Measurements from ENCODE around the gene CYP1A1.

CYP1A1 gene

GRCh38 chr15:74692327-74692726 is 33.0 kb downstream of the CYP1A1 start:
- DNase-seq (ENCODE audit: low read depth), result no peak

DNA sequence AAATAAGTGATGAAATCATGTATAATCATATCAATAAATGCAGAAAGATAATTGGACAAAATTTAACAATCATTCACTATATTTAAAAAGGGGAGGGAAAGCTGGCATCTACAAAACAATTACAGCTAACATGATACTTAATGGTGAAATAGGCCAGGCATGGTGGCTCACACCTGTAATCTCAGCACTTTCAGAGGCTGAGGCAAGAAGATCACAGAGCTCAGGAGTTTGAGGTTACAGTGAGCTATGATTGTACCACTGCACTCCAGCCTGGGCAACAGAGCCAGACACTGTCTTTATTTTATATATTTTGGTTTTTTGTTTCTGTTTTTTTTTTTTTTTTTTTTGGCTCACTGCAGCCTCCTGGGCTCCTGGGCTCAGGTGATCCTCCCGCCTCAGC is 41.6 kb downstream of the CYP1A1 start:
- DNase-seq (ENCODE audit: low read depth), result no peak

- no peak for DNase-seq (ENCODE audit: low read depth)
Measured at GRCh38 chr15:74682954-74683353, 42.4 kb downstream of the CYP1A1 start.

DNA sequence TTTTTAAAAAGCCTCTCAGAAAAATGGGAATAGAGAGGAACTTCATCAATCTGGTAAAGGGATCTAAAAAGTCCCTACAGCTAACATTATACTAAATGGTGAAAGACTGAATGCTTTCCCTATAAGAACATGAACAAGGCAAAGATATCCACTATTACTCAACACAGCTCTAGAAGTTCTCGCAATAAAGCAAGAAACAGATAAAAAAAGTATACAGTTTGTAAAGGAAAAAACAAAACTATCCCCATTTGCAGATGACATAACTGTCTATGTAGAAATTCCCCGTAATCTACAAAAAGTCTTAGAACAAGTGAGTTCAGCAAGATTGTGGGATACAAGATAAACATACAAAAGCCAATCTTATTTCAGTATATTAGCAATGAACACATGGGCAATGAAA is 44.9 kb downstream of the CYP1A1 start:
- DNase-seq (ENCODE audit: low read depth), result no peak

DNA sequence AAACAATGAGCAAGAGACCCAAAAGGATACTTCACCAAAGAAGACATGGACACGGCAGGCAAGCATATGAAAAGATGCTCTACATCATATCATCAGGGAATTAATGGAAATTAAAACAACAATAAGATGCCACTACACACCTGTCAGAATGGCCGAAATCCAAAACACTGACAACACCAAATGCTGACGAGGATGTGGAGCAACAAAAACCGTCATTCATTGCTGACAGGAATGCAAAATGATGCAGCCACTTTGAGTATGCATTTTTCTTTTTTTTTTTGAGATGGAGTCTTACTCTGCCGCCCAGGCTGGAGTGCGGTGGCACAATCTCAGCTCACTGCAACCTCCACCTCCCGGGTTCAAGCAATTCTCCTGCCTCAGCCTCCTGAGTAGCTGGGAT is 48.5 kb downstream of the CYP1A1 start:
- no peak for DNase-seq (ENCODE audit: low read depth)

DNA sequence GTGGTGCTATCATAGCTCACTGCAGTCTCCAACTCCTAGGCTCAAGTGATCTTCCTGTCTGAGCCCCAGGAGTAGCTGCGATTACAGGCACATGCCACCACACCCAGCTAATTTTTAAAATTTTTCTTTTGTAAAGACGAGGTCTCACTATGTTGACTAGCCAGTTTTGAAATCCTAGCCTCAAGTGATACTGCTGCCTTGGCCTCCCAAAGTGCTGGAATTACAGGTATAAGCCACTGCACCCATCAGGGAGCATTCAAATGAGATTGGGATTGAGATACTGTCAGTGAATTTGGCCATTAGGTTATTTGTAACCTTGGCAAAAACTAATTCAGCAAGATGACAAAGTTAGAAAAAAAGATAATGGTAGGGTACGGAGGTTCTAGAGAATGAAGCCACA is 51.2 kb downstream of the CYP1A1 start:
- no peak for DNase-seq (ENCODE audit: low read depth)

DNA sequence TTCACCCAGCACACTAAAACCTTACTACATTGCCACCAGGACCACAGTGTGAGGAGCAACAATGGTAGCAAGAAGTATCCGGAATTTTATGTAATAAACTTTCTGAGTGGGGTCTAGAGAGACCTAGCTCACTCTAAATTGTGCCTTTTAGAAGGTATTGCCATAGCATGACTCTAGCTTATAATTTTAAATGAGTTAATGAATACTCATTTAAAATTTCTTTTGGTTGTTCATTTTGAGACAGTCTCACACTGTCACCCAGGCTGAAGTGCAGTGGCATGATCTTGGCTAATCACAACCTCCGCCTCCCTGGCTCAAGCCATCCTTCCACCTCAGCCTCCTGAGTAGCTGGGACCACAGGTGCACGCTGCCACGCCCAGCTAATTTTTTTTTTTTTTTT is 55.7 kb downstream of the CYP1A1 start:
- DNase-seq (ENCODE audit: low read depth), result no peak

Measured in T-helper 22 cell (primary cell).